Right lobe of liver (tissue), 6 donors: ENCODE measurements around the gene MCHR1. TPM values are rescaled to one million over a fixed set of nuclear protein-coding genes. Genes with fewer than 3 reads are reported as not detected.
A peak's percentile ranks its signal among the peaks of the same experiment; 100 is the strongest.

ENCODE experiments used
- ATAC-seq, 4 donors: fragments of 200-7000 bp; cut with Tn5 transposase; one replicate each; pipeline ENCODE4 v1.9.1; 2020; ENCODE audit warnings: mild to moderate bottlenecking in 4 of 4, moderate library complexity in 4 of 4
- DNase-seq, 3 donors: peaks; one replicate each; pipeline ENCODE4 v3.0.0-alpha.2; 2020
- H3K27ac ChIP-seq, 3 donors: fragments of 200-600 bp; one replicate each; pipeline ENCODE4 v1.8.0; 2022
- H3K27me3 ChIP-seq, 2 donors: fragments of 200-600 bp; one replicate each; pipeline ENCODE4 v1.8.0; 2022
- H3K36me3 ChIP-seq, 4 donors: fragments of 200-600 bp; sonication (generic) in 1 of 4; one replicate each; pipeline versions ENCODE4 v1.5.1 to v1.8.0; 2017 to 2022; ENCODE audit warnings: control low read depth in 1 of 4
- H3K4me1 ChIP-seq, 4 donors: fragments of 200-600 bp; sonication (generic) in 1 of 4; one replicate each; pipeline versions ENCODE4 v1.5.1 to v1.8.0; 2017 to 2022; ENCODE audit warnings: control low read depth in 1 of 4
- H3K4me3 ChIP-seq, 3 donors: fragments of 200-600 bp; one replicate each; pipeline ENCODE4 v1.8.0; 2022
- H3K9me3 ChIP-seq, 4 donors: fragments of 200-600 bp; sonication (generic) in 1 of 4; one replicate each; pipeline versions ENCODE4 v1.5.1 to v1.8.0; 2017 to 2022; ENCODE audit warnings: control low read depth in 1 of 4
- POLR2A ChIP-seq: fragments of 450-650 bp; IDR thresholded peaks from one replicate; pipeline ENCODE4 v1.6.1; 2017; ENCODE audit warnings: antibody characterized with exemption, mild to moderate bottlenecking
- WGBS: methylation state at CpG from one replicate; pipeline ENCODE4 v1.1.6; 2018; ENCODE audit warnings: low coverage, low lambda C conversion rate; ENCODE audit not compliant: insufficient coverage; ENCODE audit errors: missing lambda C conversion rate; 5-methylcytosine and 5-hydroxymethylcytosine counted together
- intact Hi-C, 2 donors: fragments of 100-400 bp; cut with DNase I; formaldehyde crosslinking; loops; one replicate each; pipeline versions ENCODE4 v1.11.2 to v1.14.1; 2022
- total RNA-seq, 6 experiments: library from RNA; depleted of rRNA in 2 of 6; stranded (reverse); fragments of >200 nt in 2 of 6; fragmentation: NEBNext Ultra II Directional in 3 of 6; extraction: Animal tissue kit (Norgen Biotek cat#: 25700) in 3 of 6; gene quantifications; one replicate each; pipeline versions ENCODE4 v1.1.0 to v1.2.4, GENCODE V29; 2016 to 2023
- TF ChIP-seq, protein P1 (sequence below), 4 donors: fragments of 200-600 bp in 3 of 4; fragments of 450-650 bp in 1 of 4; IDR thresholded peaks; one replicate each; pipeline versions ENCODE4 v1.5.1 to v1.8.0; 2016 to 2022; ENCODE audit warnings: antibody characterized with exemption in 4 of 4, mild to moderate bottlenecking in 2 of 4
- donor health status: DM: no; HTN: yes; CAD: no.
- donor health status: DM: no; HTN: no; CAD: no.
- donor health status: DM: no; HTN: no; CAD: no.
- donor health status: DM: no; HTN: yes; CAD: no.
- donor health status: DM: no; HTN: yes; CAD: no.

MCHR1 gene
- total RNA-seq, 6 experiments from 2014 or later = 1.1 to 3.7 (median 1.9) TPM

DNA sequence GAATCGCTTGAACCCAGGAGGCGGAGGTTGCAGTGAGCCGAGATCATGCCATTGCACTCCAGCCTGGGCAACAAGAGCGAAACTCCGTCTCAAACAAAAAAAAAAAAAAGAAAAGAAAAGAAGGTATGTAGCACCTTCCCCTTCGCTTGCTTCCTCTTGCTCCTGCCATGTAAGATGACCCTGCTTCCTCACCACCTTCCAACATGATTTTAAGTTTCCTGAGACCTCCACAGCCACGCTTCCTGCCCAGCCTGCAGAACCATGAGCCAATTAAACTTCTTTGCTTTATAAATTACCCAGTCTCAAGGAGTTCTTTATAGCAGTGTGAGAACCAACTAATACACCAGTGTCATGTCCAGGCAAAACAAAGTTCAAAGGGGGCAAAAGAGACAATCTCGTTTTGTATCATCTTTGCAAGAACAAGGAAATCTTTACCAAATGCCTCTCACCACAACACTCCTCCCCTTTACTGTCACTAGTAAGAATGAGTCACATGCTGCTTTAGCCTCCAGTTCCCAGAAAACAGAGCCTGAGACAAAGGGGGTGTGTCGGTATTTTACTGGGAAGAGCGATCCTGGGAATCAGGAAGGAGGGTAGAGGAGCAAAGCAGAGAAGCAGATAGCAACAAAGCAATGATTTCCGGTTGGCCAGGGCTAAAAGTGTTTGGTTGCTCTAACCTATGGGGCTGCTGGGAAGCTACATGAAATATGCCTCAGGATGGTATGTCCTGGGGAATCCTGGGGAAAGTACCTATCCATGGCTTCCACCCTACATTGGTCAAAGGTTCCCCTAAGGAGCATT lies 10.5 kb upstream of the MCHR1 start:
- ATAC-seq (peak; percentile 43 to 76 (median 66)), DNase-seq (no peak)
- H3K27ac ChIP-seq = peak overlapping the region in 1 of 3 donors; percentile 63

DNA sequence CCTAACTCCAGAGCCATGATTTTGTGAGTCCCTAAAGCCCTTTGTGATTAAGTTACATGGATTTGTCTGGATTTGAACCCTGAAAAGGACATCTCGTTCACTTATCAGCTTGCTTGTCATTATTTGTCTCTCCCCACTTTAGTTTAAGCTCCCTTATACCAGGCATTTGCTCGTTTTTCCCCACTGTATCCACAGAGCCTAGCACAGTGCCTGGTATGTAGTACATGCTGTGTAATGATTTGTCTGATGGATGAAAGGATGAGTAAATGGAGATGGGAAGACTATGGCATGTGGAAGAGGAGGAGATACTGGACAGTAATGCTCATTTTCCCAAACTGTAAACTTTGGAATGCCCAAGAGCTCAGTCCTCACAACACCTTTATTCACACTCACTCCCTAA lies 9.2 kb upstream of the MCHR1 start:
- no peak overlapping the region for H3K4me3 ChIP-seq
- H3K36me3 ChIP-seq = no peaks in the 10 kb centered on the region
- no peaks in the 10 kb centered on the region for H3K9me3 ChIP-seq
- no peak for TF ChIP-seq POLR2A
- TF ChIP-seq, protein P1, sequence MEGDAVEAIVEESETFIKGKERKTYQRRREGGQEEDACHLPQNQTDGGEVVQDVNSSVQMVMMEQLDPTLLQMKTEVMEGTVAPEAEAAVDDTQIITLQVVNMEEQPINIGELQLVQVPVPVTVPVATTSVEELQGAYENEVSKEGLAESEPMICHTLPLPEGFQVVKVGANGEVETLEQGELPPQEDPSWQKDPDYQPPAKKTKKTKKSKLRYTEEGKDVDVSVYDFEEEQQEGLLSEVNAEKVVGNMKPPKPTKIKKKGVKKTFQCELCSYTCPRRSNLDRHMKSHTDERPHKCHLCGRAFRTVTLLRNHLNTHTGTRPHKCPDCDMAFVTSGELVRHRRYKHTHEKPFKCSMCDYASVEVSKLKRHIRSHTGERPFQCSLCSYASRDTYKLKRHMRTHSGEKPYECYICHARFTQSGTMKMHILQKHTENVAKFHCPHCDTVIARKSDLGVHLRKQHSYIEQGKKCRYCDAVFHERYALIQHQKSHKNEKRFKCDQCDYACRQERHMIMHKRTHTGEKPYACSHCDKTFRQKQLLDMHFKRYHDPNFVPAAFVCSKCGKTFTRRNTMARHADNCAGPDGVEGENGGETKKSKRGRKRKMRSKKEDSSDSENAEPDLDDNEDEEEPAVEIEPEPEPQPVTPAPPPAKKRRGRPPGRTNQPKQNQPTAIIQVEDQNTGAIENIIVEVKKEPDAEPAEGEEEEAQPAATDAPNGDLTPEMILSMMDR (IDR thresholded peaks at IDR 0.05) = no peak
- 59% methylated on average over 2 of the region's 2 CpGs for WGBS
- no peak for ATAC-seq
- no peaks in the 10 kb centered on the region for H3K27me3 ChIP-seq
- H3K4me1 ChIP-seq = no peaks in the 10 kb centered on the region
- intact Hi-C loops = no loop called here
- DNase-seq = no peak
- H3K27ac ChIP-seq = peak overlapping the region in 1 of 3 donors; percentile 63

More for the DNA sequence above, 10.5 kb upstream of the MCHR1 start:
- Histone ChIP-seq H3K9me3 (no peaks in the 10 kb centered on the region), H3K4me1 (no peaks in the 10 kb centered on the region), H3K27me3 (no peaks in the 10 kb centered on the region), H3K4me3 (no peak overlapping the region), H3K36me3 (no peaks in the 10 kb centered on the region)
- TF ChIP-seq POLR2A = no peak
- TF ChIP-seq, protein P1 (IDR thresholded peaks at IDR 0.05) = no peak
- intact Hi-C loops = no loop called here
- 69% methylated on average over 9 of the region's 11 CpGs for WGBS

DNA sequence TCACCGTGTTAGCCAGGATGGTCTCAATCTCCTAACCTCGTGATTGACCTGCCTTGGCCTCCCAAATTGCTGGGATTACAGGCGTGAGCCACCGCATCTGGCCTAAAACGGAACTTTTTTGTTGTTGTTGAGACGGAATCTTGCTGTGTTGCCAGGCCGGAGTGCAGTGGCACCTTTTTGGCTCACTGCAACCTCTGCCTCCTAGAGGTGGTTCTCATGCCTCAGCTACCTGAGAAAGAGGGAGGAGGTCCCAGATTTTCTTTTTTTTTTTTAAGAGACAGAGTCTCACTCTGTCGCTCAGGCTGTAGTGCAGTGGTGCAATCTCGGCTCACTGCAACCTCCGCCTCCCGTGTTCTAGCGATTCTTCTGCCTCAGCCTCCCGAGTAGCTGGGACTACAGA lies 7.9 kb upstream of the MCHR1 start:
- ATAC-seq = no peak
- 92% methylated on average over 2 of the region's 13 CpGs for WGBS
- peaks cover 0 to 3% (median 0%) of the 10 kb centered on the region in 4 donors for H3K4me1 ChIP-seq
- DNase-seq = no peak
- H3K4me3 ChIP-seq = no peak overlapping the region
- no peaks in the 10 kb centered on the region for H3K9me3 ChIP-seq
- TF ChIP-seq, protein P1 (IDR thresholded peaks at IDR 0.05) = no peak
- TF ChIP-seq POLR2A = no peak
- no peak overlapping the region for H3K27ac ChIP-seq
- no peaks in the 10 kb centered on the region for H3K27me3 ChIP-seq
- H3K36me3 ChIP-seq = no peaks in the 10 kb centered on the region
- intact Hi-C loops = no loop called here

DNA sequence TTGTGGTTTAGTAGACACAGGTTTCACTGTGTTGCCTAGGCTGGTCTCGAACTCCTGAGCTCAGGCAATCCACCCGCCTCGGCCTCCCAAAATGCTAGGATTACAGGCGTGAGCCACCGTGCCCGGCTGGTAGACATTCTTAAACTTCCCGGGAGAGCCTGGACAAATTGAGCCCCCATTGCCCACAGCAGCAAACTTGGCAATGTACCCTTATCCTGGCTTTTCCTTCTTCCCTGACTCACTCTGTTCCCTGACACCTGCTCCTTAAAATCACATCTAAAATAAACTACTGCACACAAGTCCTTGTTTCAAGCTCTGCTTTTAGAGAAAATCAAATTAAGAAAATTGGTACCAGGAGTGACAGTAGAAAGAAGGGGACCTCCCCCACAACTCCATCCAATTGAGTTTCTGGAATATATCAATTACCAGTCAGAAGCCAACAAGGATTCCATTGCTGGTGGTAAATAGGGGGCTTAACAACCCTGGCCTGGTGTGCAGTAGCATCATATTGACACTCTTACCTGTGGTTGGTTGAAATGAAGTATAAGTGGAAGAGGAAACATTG lies 7.4 kb upstream of the MCHR1 start:
- 80% methylated on average over 1 of the region's 7 CpGs for WGBS
- DNase-seq (no peak), ATAC-seq (no peak)

More for the DNA sequence above, 7.4 kb upstream of the MCHR1 start:
- Histone ChIP-seq H3K9me3 (no peaks in the 10 kb centered on the region), H3K36me3 (no peaks in the 10 kb centered on the region), H3K27me3 (no peaks in the 10 kb centered on the region), H3K4me1 (peaks cover 0 to 4% (median 0%) of the 10 kb centered on the region in 4 donors), H3K27ac (no peak overlapping the region), H3K4me3 (no peak overlapping the region)
- TF ChIP-seq, protein P1 (IDR thresholded peaks at IDR 0.05) = no peak
- TF ChIP-seq POLR2A = no peak
- intact Hi-C loops = no loop called here
